ENCODE data around the gene EGFL7. TPM values are rescaled to one million over a fixed set of nuclear protein-coding genes. Genes with fewer than 3 reads are reported as not detected.

Gene EGFL7
- total RNA-seq, 3 donors from 2014 or later (not counting 1 experiment from before 2014, with no cell fraction given), result 0.28 to 0.47 (median 0.29) TPM

- no peaks in the 10 kb centered on the region for H3K27me3 ChIP-seq (ENCODE audit: control insufficient read depth, insufficient read depth, low read length)
- H3K9me3 Mint-ChIP-seq, result no peaks in the 10 kb centered on the region
- no peak overlapping the region for H3K4me3 Mint-ChIP-seq
- H3K27me3 Mint-ChIP-seq (ENCODE audit: low read depth in 2 of 2), result no peaks in the 10 kb centered on the region
- TF ChIP-seq CTCF (IDR thresholded peaks at IDR 0.05), result no peak
- no peaks in the 10 kb centered on the region for H3K9me3 ChIP-seq (ENCODE audit: control insufficient read depth, insufficient read depth, low read length)
- no peak overlapping the region for H3K27ac ChIP-seq (ENCODE audit: low read length)
- peaks cover 0 to 9% of the 10 kb centered on the region in 2 donors for H3K4me1 Mint-ChIP-seq
- no peak overlapping the region for H3K4me3 ChIP-seq (ENCODE audit: low read length)
- ATAC-seq (no peak), DNase-seq (no peak)
- H3K36me3 Mint-ChIP-seq, result no peaks in the 10 kb centered on the region
- H3K27ac Mint-ChIP-seq, result no peak overlapping the region
- H3K4me1 ChIP-seq (ENCODE audit: control insufficient read depth, insufficient read depth, low read length), result peaks cover 3% of the 10 kb centered on the region
- no peaks in the 10 kb centered on the region for H3K36me3 ChIP-seq (ENCODE audit: control insufficient read depth, insufficient read depth, low read length)
- 95% methylated on average over 13 of the region's 13 CpGs for WGBS (ENCODE audit: insufficient coverage)
- intact Hi-C loops (cut with micrococcal nuclease), result no loop called here
These were observed 13.6 kb downstream of the EGFL7 start for GRCh38 chr9:136676297-136676794.

- Histone ChIP-seq H3K27me3 (ENCODE audit: control insufficient read depth, insufficient read depth, low read length) (no peaks in the 10 kb centered on the region), H3K4me1 (ENCODE audit: control insufficient read depth, insufficient read depth, low read length) (peaks cover 3% of the 10 kb centered on the region), H3K4me3 (ENCODE audit: low read length) (no peak overlapping the region), H3K36me3 (ENCODE audit: control insufficient read depth, insufficient read depth, low read length) (no peaks in the 10 kb centered on the region), H3K27ac (ENCODE audit: low read length) (no peak overlapping the region), H3K9me3 (ENCODE audit: control insufficient read depth, insufficient read depth, low read length) (no peaks in the 10 kb centered on the region)
- ATAC-seq (no peak), DNase-seq (no peak)
- H3K27me3 Mint-ChIP-seq (ENCODE audit: low read depth in 2 of 2), result no peaks in the 10 kb centered on the region
- no peaks in the 10 kb centered on the region for H3K9me3 Mint-ChIP-seq
- H3K27ac Mint-ChIP-seq, result no peak overlapping the region
- H3K36me3 Mint-ChIP-seq, result no peaks in the 10 kb centered on the region
- H3K4me3 Mint-ChIP-seq, result no peak overlapping the region
- intact Hi-C loops (cut with micrococcal nuclease), result no loop called here
- TF ChIP-seq CTCF (IDR thresholded peaks at IDR 0.05), result no peak
- H3K4me1 Mint-ChIP-seq, result peaks cover 0 to 9% of the 10 kb centered on the region in 2 donors
- 96% methylated on average over 46 of the region's 46 CpGs for whole genome bisulfite sequencing (ENCODE audit: insufficient coverage)
These were observed 14.4 kb downstream of the EGFL7 start for GRCh38 chr9:136676920-136677686.

DNA sequence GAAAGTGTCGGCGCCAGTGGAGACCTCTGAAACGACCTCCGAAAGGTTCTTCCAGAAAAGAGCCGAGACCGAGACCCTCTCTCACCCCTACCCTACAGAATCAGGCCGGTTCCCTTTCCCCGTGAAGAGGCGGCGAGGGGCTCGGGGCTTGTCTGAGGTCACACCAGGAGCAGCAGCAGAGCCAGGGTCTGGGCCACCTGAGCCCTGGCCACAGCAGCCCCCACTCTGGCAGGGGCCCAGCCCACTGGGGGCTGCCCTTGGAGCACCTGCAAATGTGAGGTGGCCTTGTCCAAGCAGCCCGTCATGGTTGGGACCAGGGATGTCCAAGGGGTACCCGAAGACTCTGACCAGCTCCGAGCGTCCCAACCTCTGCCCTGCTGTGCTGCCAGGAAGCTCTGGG lies 15.3 kb downstream of the EGFL7 start:
- H3K36me3 ChIP-seq (ENCODE audit: control insufficient read depth, insufficient read depth, low read length), result no peaks in the 10 kb centered on the region
- Mint-ChIP-seq H3K36me3 (no peaks in the 10 kb centered on the region), H3K4me3 (no peak overlapping the region), H3K27me3 (ENCODE audit: low read depth in 2 of 2) (no peaks in the 10 kb centered on the region), H3K27ac (no peak overlapping the region), H3K4me1 (peaks cover 0 to 9% of the 10 kb centered on the region in 2 donors), H3K9me3 (no peaks in the 10 kb centered on the region)
- TF ChIP-seq CTCF (IDR thresholded peaks at IDR 0.05), result no peak
- H3K27ac ChIP-seq (ENCODE audit: low read length), result no peak overlapping the region
- no peaks in the 10 kb centered on the region for H3K9me3 ChIP-seq (ENCODE audit: control insufficient read depth, insufficient read depth, low read length)
- intact Hi-C loops (cut with micrococcal nuclease), result no loop called here
- H3K4me1 ChIP-seq (ENCODE audit: control insufficient read depth, insufficient read depth, low read length), result peaks cover 3% of the 10 kb centered on the region
- ATAC-seq, result no peak
- no peak for DNase-seq
- WGBS (ENCODE audit: insufficient coverage), result 92% methylated on average over 15 of the region's 15 CpGs
- no peak overlapping the region for H3K4me3 ChIP-seq (ENCODE audit: low read length)
- H3K27me3 ChIP-seq (ENCODE audit: control insufficient read depth, insufficient read depth, low read length), result no peaks in the 10 kb centered on the region
